Loucy (cell line): ENCODE measurements around the gene NOS3.

Experiments used
- CTCF ChIP-seq: fragments of 200-600 bp; sonication (generic); conservative IDR thresholded peaks from 2 replicates; pipeline ENCODE4 v1.5.1; 2014; ENCODE audit warnings: mild to moderate bottlenecking, antibody characterized with exemption, low read length
- EZH2phosphoT487 ChIP-seq: fragments of 200-600 bp; IDR thresholded peaks from 2 replicates; pipeline ENCODE4 v1.6.1; 2018; ENCODE audit warnings: antibody characterized with exemption, mild to moderate bottlenecking, moderate library complexity, borderline replicate concordance

- TF ChIP-seq CTCF: no peak
- no peak for TF ChIP-seq EZH2phosphoT487
Observed at GRCh38 chr7:150941351-150942000, 49.3 kb upstream of the NOS3 start.
